ENCODE measurements around the gene TMEM141.
A peak's percentile ranks its signal among the peaks of the same experiment; 100 is the strongest.

Gene TMEM141

GRCh38 chr9:136791516-136792276 is 552 bp downstream of the TMEM141 start:
- H2AFZ ChIP-seq (ENCODE audit: low read depth, low read length): peak overlapping the region; percentile 79
- peaks cover 34% of the 10 kb centered on the region for H3K4me1 ChIP-seq (ENCODE audit: insufficient read depth, low read length)
- H3K4me2 ChIP-seq (ENCODE audit: insufficient read depth, low read length): peak overlapping the region; percentile 97
- peak overlapping the region; percentile 70 to 92 for H3K4me3 ChIP-seq (ENCODE audit: low read depth in 1 of 2, low read length in 2 of 2)
- H3K27ac ChIP-seq (ENCODE audit: low read length): peak overlapping the region; percentile 87
- peaks cover 8% of the 10 kb centered on the region; the same call in 1 of the 2 replicates for H3K36me3 ChIP-seq (ENCODE audit: insufficient read depth, low read length)
- H4K20me1 ChIP-seq (ENCODE audit: insufficient read depth, low read length): peaks cover 11% of the 10 kb centered on the region; the same call in 1 of the 2 replicates
- H3K79me2 ChIP-seq (ENCODE audit: insufficient read depth, low read length): peaks cover 4% of the 10 kb centered on the region; the same call in 1 of the 2 replicates
- peak overlapping the region; percentile 90 for H3K9ac ChIP-seq (ENCODE audit: low read depth, low read length)
- peak; percentile 79 for TF ChIP-seq CTCF (IDR thresholded peaks at IDR 0.05; ENCODE audit: borderline replicate concordance, extremely low read depth, low read length, poor library complexity, severe bottlenecking)
- TF ChIP-seq EZH2 (IDR thresholded peaks at IDR 0.05; ENCODE audit: borderline replicate concordance, low read depth, low read length, severe bottlenecking): no peak
- ATAC-seq (ENCODE audit: insufficient read depth, low read depth) (no peak), DNase-seq (peak; percentile 59)
- no peaks in the 10 kb centered on the region for H3K9me3 ChIP-seq (ENCODE audit: insufficient read depth, low read length, severe bottlenecking)
- no peaks in the 10 kb centered on the region for H3K27me3 ChIP-seq (ENCODE audit: insufficient read depth, low read length, poor library complexity)

- TF ChIP-seq CTCF (IDR thresholded peaks at IDR 0.05; ENCODE audit: borderline replicate concordance, extremely low read depth, low read length, poor library complexity, severe bottlenecking) (no peak), EZH2 (IDR thresholded peaks at IDR 0.05; ENCODE audit: borderline replicate concordance, low read depth, low read length, severe bottlenecking) (no peak)
- H3K4me1 ChIP-seq (ENCODE audit: insufficient read depth, low read length): peaks cover 32% of the 10 kb centered on the region
- peak overlapping the region; percentile 40; the same call in 1 of the 2 replicates for H3K27ac ChIP-seq (ENCODE audit: low read length)
- no peak for DNase-seq
- H3K9me3 ChIP-seq (ENCODE audit: insufficient read depth, low read length, severe bottlenecking): no peaks in the 10 kb centered on the region
- no peaks in the 10 kb centered on the region for H3K27me3 ChIP-seq (ENCODE audit: insufficient read depth, low read length, poor library complexity)
- H3K4me2 ChIP-seq (ENCODE audit: insufficient read depth, low read length): peak overlapping the region; percentile 97
- H4K20me1 ChIP-seq (ENCODE audit: insufficient read depth, low read length): peaks cover 11% of the 10 kb centered on the region; the same call in 1 of the 2 replicates
- H3K79me2 ChIP-seq (ENCODE audit: insufficient read depth, low read length): peaks cover 4% of the 10 kb centered on the region; the same call in 1 of the 2 replicates
- peaks cover 8% of the 10 kb centered on the region; the same call in 1 of the 2 replicates for H3K36me3 ChIP-seq (ENCODE audit: insufficient read depth, low read length)
- no peak overlapping the region for H2AFZ ChIP-seq (ENCODE audit: low read depth, low read length)
- peak overlapping the region; percentile 90; the same call in 1 of the 2 replicates for H3K9ac ChIP-seq (ENCODE audit: low read depth, low read length)
- ATAC-seq (ENCODE audit: insufficient read depth, low read depth): no peak
- peak overlapping the region in 1 of 2 experiments; percentile 92; a peak in 2 of 4 replicates for H3K4me3 ChIP-seq (ENCODE audit: low read depth in 1 of 2, low read length in 2 of 2)
Measured at GRCh38 chr9:136792321-136793085, 1.4 kb downstream of the TMEM141 start.

- Histone ChIP-seq H3K4me1 (ENCODE audit: insufficient read depth, low read length) (peaks cover 25% of the 10 kb centered on the region), H3K79me2 (ENCODE audit: insufficient read depth, low read length) (peaks cover 4% of the 10 kb centered on the region; the same call in 1 of the 2 replicates), H3K9ac (ENCODE audit: low read depth, low read length) (no peak overlapping the region), H3K27me3 (ENCODE audit: insufficient read depth, low read length, poor library complexity) (no peaks in the 10 kb centered on the region), H3K36me3 (ENCODE audit: insufficient read depth, low read length) (peaks cover 8% of the 10 kb centered on the region; the same call in 1 of the 2 replicates), H3K9me3 (ENCODE audit: insufficient read depth, low read length, severe bottlenecking) (no peaks in the 10 kb centered on the region), H4K20me1 (ENCODE audit: insufficient read depth, low read length) (peaks cover 11% of the 10 kb centered on the region; the same call in 1 of the 2 replicates), H2AFZ (ENCODE audit: low read depth, low read length) (no peak overlapping the region), H3K4me2 (ENCODE audit: insufficient read depth, low read length) (no peak overlapping the region), H3K4me3 (ENCODE audit: low read depth in 1 of 2, low read length in 2 of 2) (no peak overlapping the region), H3K27ac (ENCODE audit: low read length) (no peak overlapping the region)
- ATAC-seq (ENCODE audit: insufficient read depth, low read depth) (no peak), DNase-seq (no peak)
- TF ChIP-seq EZH2 (IDR thresholded peaks at IDR 0.05; ENCODE audit: borderline replicate concordance, low read depth, low read length, severe bottlenecking): no peak
- TF ChIP-seq CTCF (IDR thresholded peaks at IDR 0.05; ENCODE audit: borderline replicate concordance, extremely low read depth, low read length, poor library complexity, severe bottlenecking): no peak
Measured at GRCh38 chr9:136793086-136793946, 2.2 kb downstream of the TMEM141 start.
